Nephron (organoid): ENCODE measurements around the gene GM2A.

Experiments
- H3K27ac Mint-ChIP-seq, 3 experiments: 2 replicates each; pipeline ENCODE4 v1.8.0; 2020; ENCODE audit warnings: mixed read lengths in 3 of 3, mild to moderate bottlenecking in 2 of 3, moderate library complexity in 1 of 3
- H3K27me3 Mint-ChIP-seq: 2 replicates; pipeline ENCODE4 v1.8.0; 2021; ENCODE audit warnings: low read depth, mild to moderate bottlenecking, moderate library complexity, mixed read lengths
- H3K36me3 Mint-ChIP-seq: 2 replicates; pipeline ENCODE4 v1.8.0; 2020; ENCODE audit warnings: low read depth, mixed read lengths
- H3K4me1 Mint-ChIP-seq: 2 replicates; pipeline ENCODE4 v1.8.0; 2020; ENCODE audit warnings: mixed read lengths
- H3K4me3 Mint-ChIP-seq, 3 experiments: 2 replicates each; pipeline ENCODE4 v1.8.0; 2020; ENCODE audit warnings: mild to moderate bottlenecking in 3 of 3, mixed read lengths in 3 of 3, moderate library complexity in 2 of 3
- H3K9me3 Mint-ChIP-seq: 2 replicates; pipeline ENCODE4 v1.8.0; 2020; ENCODE audit warnings: mixed read lengths
- TF ChIP-seq, protein P1 (sequence below), 3 experiments: fragments of 200-600 bp; sonication (generic); IDR thresholded peaks; one replicate each; pipeline ENCODE4 v1.5.0; 2021; ENCODE audit warnings: antibody characterized with exemption in 3 of 3; ENCODE audit not compliant: unreplicated experiment in 3 of 3

GM2A gene

DNA sequence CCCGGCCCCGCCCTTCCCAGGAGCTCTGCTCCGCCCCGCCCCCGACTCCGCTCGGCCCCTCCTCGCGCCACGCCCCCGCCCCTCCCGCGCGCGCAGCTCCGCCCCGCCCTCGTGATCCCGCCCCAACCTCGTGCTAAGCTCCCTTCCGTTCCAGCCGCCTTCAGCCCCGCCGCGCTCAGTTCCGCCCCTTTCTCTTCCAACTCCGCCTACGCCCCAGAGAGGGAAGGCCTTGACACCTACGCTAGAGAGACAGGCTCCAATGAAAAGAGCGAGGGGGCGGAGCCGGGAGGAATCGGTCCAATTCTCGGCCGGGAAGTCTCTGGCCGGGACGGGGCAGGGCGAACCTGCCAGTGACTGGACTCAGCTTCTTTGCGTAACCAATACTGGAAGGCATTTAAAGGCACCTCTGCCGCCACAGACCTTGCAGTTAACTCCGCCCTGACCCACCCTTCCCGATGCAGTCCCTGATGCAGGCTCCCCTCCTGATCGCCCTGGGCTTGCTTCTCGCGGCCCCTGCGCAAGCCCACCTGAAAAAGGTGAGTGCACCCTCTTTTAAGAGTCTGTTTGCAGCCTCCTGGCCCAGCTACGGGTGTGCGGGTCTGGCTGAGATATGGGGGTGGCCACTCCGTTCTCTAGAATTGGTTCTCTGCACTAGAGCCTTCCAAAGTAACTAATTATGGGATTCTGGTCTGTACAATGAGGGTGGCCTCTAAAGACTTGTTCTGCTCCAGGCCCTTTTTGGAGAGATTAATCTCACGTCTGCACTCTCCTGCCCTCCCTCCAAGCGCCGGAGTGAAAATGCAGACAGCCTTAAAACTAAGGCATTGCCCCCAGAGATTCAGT is at the start of gene GM2A:
TSS of gene GM2A (plus strand) at position 424 of the 843 bp plus-strand sequence. CDS start at position 456, 32 bp downstream.
- Mint-ChIP-seq H3K27me3 (peaks cover 3% of the 10 kb centered on the region), H3K27ac (peak within 1 kb of the TSS; percentile 8 to 69 (median 12)), H3K4me1 (peaks cover 8% of the 10 kb centered on the region), H3K9me3 (no peaks in the 10 kb centered on the region), H3K4me3 (peak within 1 kb of the TSS; percentile 83 to 84 (median 83)), H3K36me3 (no peaks in the 10 kb centered on the region)
- TF ChIP-seq, protein P1, sequence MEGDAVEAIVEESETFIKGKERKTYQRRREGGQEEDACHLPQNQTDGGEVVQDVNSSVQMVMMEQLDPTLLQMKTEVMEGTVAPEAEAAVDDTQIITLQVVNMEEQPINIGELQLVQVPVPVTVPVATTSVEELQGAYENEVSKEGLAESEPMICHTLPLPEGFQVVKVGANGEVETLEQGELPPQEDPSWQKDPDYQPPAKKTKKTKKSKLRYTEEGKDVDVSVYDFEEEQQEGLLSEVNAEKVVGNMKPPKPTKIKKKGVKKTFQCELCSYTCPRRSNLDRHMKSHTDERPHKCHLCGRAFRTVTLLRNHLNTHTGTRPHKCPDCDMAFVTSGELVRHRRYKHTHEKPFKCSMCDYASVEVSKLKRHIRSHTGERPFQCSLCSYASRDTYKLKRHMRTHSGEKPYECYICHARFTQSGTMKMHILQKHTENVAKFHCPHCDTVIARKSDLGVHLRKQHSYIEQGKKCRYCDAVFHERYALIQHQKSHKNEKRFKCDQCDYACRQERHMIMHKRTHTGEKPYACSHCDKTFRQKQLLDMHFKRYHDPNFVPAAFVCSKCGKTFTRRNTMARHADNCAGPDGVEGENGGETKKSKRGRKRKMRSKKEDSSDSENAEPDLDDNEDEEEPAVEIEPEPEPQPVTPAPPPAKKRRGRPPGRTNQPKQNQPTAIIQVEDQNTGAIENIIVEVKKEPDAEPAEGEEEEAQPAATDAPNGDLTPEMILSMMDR (IDR thresholded peaks at IDR 0.05; ENCODE audit: unreplicated experiment in 3 of 3) = no peak

DNA sequence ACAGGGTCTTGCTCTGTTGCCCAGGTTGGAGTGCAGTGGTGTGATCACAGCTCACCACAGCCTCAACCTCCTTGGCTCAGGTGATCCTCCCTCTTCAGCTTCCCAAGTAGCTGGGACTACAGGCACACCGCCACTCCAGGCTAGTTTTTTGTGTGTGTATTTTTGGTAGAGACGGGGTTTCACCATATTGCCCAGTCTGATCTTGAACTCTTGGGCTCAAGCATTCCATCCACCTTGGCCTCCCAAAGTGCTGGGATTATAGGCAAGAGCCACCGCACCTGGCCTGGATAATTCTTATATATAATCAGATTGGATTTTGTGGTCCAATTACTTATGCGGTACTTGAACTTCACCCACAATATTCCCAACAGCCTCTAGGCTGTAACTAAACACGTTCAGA is 48.9 kb upstream of the GM2A start:
- H3K27me3 Mint-ChIP-seq = no peaks in the 10 kb centered on the region
- H3K27ac Mint-ChIP-seq = no peak overlapping the region
- TF ChIP-seq, protein P1 (IDR thresholded peaks at IDR 0.05; ENCODE audit: unreplicated experiment in 3 of 3) = no peak
- H3K4me1 Mint-ChIP-seq = no peaks in the 10 kb centered on the region
- no peak overlapping the region for H3K4me3 Mint-ChIP-seq
- H3K9me3 Mint-ChIP-seq = no peaks in the 10 kb centered on the region
- no peaks in the 10 kb centered on the region for H3K36me3 Mint-ChIP-seq

DNA sequence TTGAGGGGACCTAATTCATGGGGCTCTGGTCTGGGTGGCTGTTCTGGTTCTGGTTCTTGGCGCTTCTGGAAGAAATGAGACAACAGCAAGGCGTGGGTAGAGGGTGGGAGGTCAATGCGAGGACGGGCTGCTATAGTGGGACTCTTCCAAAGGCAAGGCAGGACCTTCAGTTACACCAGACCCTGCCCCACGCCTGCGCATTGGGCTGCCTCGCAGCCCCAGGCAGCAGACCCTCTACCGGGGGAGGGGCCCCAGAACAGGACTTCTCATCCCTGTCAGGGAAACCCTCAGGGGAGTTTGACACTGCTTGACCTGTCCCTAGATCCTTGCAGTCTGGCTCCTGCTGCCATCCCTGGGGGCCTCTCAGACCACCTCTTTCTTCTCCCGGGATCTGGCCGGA is 47.6 kb upstream of the GM2A start:
- TF ChIP-seq, protein P1 (IDR thresholded peaks at IDR 0.05; ENCODE audit: unreplicated experiment in 3 of 3) = no peak
- Mint-ChIP-seq H3K4me1 (no peaks in the 10 kb centered on the region), H3K4me3 (no peak overlapping the region), H3K9me3 (no peaks in the 10 kb centered on the region), H3K36me3 (no peaks in the 10 kb centered on the region), H3K27me3 (no peaks in the 10 kb centered on the region), H3K27ac (no peak overlapping the region)

DNA sequence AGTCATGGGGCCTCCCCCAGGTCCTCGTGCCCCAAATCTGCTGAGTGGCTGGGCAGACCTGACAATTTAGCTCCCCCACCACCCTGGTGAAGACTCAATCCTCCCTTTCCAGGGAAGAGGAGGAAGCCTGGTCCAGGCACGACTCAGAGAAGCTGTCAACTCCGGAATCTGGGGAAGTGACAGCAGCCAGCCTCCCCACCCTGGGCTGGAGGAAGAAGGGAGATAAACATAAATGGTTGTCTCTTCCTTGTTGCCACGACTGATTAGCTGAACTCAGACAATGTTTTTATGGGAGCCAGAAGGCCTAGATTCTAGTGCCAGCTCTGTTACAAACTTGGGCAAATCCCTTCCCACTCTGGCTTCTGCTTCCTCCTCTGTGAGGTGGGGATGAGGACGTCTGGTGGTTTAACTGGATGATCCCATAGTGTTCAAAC is 44.5 kb upstream of the GM2A start:
- Mint-ChIP-seq H3K36me3 (no peaks in the 10 kb centered on the region), H3K9me3 (no peaks in the 10 kb centered on the region), H3K4me1 (no peaks in the 10 kb centered on the region)

DNA sequence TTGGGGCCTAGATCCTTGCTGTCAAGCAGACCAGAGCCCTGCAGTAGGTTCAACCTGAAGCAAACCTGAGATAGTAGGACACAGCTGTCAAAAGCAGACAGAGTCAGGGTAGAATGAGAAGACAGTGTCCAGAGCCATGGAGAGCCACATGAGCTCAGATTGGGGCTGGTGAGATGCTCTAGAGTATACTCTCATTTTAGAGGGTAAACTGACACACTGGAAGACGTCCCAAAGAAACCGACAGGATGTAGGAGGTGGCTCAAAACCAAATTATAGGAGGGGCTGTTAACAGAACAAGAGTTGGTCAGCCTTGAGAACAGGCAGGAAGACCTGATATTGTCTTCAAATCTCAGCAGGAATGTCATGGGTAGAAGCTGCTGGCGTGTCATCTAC is 40.6 kb upstream of the GM2A start:
- no peaks in the 10 kb centered on the region for H3K36me3 Mint-ChIP-seq

More for the DNA sequence above, 44.5 kb upstream of the GM2A start:
- Mint-ChIP-seq H3K4me3 (no peak overlapping the region), H3K27ac (no peak overlapping the region), H3K27me3 (no peaks in the 10 kb centered on the region)
- TF ChIP-seq, protein P1 (IDR thresholded peaks at IDR 0.05; ENCODE audit: unreplicated experiment in 3 of 3) = no peak

More for the DNA sequence above, 40.6 kb upstream of the GM2A start:
- no peak overlapping the region for H3K4me3 Mint-ChIP-seq
- H3K9me3 Mint-ChIP-seq = no peaks in the 10 kb centered on the region
- TF ChIP-seq, protein P1 (IDR thresholded peaks at IDR 0.05; ENCODE audit: unreplicated experiment in 3 of 3) = no peak
- no peaks in the 10 kb centered on the region for H3K4me1 Mint-ChIP-seq
- no peaks in the 10 kb centered on the region for H3K27me3 Mint-ChIP-seq
- no peak overlapping the region for H3K27ac Mint-ChIP-seq
